GOT3 (cell line): ENCODE results near the gene ELOB.

Experiments
- DNase-seq: peaks from one replicate; lab custom pipeline; 2025; ENCODE audit warnings: mixed read lengths; lab: John Stamatoyannopoulos, UW

ELOB gene

DNA sequence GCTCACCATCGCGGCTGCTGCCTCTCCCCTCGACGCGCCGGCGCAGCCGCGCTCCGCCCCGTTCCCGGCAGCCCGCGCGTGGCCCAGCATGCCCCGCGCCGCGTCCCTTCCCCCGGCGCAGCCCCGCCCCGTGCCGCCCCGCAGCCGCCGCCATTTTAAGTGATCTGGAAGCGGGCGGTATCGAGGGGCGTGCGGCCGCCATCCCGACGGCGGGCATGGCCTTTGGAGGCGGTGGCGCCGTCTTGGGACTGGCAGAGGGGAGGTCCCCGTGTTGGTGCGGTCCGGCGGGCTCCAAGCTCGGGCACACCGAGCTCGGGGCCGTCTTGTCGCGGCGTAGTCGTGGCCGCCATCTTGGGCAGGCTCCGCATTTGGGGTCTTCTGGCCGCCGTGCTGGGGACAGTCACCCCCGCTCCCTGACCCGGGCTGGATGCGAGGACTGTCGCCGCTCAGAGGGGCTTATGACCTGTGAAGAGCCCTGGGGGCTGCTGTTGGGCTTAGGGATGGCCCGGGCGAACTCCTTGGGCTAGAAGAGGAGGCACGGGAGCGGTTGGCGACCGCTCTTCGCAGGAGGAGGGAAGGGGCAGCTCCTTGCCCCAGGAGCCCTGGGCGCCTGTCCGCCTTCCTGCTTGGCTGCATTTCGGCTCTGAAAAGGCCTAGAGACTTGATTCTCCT is at the start of gene ELOB:
TSS of gene ELOB (minus strand) at position 50 of the 672 bp plus-strand sequence. CDS start at position 9, 41 bp downstream.
- DNase-seq = peak; percentile 54

DNA sequence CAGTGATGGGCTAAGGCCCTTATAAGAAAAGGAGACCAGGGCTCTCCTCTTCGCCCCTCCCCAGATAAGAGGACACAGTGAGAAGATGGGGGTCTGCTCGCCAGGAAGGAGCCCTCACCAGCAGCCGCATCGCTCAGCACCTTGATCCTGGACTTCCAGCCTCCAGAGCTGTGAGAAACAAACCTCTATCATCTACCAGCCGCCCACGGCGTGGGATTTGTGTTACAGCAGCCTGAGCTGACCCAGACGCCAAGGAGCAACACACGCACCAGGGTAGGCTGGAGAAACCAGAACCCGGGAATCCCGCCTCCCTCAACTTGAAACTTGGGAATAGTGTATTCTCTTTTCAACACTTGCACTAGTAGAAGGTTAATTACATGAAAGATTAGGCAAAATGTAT is 48.8 kb upstream of the ELOB start:
- no peak for DNase-seq

DNA sequence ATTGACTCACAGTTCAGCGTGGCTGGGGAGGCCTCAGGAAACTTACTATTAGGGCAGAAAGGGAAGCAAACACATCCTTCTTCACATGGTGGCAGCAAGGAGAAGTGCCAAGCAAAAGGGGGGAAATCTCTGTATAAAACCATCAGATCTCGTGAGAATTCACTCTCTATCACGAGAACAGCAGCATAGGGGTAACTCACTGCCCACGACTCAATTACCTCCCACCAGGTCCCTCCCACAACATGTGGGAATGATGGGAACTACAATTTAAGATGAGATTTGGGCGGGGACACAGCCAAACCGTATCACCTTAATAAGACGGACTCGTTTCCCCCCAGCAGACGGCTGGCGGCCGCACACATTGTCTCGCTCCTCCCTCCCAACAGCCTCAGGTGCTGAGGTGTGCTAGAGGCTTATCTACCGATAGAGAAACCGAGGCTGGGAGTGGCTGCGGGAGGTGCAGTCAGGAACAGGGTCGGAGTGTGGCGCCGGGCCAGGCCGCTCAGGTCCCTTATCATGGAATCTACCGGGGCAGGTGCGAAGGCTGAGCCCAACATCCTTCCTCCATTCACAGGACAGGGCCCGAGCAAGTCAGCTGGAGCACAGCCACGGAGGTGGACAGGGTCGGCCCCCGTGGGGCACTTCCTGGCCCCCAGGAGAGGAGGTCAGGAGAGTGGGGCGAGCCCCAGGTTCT is 48.1 kb upstream of the ELOB start:
- no peak for DNase-seq

DNA sequence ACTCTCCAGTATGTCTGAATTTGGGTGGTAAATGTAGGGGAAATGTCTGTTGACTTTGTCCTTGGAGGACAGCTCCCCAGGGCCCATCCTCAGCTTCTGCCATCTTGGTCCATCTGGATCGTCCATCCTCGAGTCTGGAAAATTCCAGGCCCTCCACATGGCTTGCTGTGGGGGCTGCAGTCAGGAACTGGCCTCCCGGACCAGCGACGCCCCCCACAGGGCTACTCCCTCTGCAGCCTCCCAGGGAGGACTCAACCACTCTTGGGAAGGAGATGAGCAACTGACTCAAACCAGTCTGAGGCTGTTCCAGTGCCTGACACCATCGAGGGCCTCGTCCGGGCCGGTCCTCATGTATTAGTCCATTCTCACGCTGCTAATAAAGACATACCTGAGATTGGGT is 47.5 kb upstream of the ELOB start:
- no peak for DNase-seq

DNA sequence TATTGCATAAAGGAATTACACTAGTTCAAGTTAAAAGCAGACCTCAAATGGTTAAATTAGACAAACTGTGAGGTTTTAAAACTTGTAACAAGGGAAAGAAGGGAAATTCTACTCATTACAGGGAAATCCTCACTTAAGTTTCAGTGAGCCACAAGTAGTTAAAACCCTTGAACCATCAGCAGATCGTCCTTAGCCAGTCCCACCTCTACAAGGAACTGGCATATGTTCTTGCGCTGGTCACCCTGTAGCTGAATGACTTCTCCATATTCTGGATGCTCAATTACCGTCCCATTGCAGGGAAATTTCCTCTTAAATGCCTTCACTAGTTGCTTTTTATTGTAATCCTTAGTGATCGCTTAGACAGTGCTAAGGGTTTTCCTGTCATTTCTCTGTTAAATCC is 45.4 kb upstream of the ELOB start:
- DNase-seq = no peak

DNA sequence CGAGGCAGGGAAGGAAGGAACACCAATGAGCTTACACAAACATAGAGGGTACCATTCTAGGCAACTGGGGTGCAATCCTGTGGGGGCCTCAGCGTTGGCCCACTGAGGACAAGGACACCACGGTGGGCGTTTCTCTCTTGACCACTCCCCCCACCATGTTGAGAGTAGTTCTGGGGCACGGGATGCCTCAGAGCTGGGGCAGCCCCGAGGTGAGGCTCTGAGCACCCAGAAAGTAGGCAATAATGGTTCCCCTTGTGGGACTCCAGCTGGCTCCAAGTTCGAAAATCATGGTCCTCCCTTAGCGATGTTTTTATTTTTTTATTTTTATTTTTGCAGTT is 45.0 kb upstream of the ELOB start:
- DNase-seq = no peak

DNA sequence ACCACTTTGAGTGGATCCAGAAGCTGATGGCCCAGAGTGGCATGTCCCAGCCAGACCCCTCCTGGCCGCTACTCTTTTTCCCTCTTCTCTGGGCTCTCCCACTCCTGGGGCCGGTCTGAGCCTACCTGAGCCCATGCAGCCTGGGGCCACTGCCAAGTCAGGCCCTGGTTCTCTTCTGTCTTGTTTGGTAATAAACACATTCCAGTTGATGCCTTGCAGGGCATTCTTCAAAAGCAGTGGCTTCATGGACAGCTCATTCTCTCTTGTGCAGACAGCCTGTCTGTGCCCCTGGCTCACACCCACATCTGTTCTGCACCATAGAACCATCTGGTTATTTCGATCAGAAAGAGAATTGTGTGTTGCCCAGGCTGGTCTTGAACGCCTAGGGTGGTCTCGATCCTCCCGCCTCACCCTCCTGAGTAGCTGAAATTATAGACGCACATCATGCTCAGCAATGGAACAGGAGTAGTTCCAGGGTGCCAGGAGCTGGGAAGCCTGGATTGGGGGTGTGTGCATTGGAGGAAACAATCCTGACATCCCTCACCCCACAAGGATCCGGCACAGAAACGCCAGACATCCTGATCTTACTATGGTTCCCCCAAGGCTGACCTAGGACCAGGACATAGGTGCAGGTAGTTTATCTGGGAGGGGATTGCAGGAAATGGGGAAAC is 44.5 kb upstream of the ELOB start:
- no peak for DNase-seq

DNA sequence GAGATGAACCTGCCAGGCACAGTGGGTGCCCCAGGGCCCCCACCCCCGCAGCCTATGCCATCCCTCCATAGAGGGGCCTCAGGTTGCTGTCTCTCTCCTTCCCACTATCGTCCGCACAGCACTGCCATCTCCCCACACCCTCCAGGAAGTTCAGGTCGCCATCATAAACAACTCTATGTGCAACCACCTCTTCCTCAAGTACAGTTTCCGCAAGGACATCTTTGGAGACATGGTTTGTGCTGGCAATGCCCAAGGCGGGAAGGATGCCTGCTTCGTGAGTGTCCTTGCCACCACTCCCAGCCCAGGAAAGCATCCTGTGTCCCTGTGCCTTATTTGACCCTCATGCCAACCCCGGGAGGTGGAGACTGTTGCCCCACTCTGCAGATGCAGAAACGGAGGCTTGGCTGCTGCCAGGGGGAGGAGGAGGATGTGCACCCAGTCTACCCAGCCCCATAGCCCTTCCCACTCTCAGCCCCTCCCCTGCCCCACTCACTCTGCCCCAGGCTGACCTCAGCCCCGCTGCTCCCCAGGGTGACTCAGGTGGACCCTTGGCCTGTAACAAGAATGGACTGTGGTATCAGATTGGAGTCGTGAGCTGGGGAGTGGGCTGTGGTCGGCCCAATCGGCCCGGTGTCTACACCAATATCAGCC is 43.9 kb upstream of the ELOB start:
- no peak for DNase-seq

DNA sequence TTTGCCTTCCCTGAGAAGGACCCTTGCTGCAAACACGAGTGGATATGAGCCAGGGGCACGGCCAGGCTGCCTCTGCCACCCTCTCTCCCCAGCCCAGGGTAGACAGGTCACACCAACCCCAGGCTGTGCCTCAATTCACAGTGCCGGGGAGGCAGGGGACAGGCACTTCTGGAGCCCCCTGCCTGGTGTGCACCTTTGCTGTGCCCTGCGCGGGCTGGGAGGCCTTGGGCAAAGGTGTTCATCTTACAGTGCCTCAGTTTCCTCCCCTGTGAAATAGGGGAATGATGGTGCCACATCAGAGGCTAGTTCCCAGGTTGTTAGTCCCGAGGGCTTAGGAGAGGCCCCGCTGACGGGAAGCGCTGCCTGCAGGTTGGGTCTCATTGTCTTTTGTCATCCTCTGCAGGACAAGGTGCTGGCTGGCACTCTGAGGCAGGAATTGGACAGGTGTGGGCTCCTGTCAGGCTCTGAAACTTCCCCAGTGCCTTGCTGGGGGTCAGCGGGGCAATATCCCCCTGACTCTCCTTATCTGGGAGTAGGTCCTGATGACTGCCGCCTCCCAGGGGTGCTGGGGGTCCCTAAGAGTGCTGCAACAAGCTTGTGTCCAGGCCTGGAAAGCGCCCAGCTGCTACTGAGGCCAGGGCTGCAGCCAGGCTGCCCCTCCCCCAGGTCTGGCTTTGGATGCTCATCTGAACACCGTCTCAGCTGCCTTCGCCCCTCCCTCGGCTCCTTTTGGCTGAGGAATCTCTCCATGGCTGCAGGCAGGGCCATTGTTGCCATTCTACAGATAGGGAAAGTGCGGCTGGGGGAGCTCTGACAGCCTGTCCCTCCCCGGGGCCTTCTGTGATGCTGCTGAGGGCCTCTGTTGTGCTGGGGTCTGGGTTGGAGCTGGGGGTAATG is 43.1 kb upstream of the ELOB start:
- DNase-seq = no peak

DNA sequence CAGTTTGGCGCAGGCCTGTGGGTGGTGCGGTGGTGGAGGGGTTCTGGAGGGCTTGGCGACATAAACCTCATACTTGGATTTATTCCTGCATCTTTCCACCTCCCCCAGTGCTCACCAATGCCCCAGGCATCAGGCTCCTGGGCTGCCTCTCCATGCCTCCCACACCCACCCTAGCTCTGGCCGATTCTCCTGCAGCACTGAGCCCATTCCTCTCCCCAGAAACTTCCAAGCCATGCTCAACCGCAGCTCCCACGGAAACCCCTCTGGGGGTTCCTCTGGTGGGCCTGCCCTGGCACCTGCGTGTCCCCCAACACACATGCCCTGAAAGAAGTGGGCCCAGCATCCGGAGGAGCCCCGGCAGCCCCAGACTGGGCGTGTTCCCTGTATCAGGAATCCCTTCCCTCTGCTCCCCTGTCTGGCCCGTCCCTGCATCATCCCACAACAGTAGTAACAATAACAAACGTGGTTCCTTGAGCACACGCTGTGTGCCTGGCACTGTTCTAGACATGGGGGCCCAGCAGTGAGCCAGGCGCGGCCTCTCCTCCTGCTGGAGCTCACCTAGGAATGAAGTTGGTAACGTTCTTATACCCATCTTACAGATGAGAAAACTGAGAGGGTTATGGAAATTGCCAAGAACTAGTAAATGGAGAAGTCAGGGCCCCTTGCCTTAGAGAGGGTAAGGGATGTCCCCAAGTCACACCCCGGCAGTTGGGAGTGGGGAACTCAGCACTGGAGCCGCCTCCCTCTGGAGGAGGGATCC is 42.3 kb upstream of the ELOB start:
- DNase-seq = no peak

DNA sequence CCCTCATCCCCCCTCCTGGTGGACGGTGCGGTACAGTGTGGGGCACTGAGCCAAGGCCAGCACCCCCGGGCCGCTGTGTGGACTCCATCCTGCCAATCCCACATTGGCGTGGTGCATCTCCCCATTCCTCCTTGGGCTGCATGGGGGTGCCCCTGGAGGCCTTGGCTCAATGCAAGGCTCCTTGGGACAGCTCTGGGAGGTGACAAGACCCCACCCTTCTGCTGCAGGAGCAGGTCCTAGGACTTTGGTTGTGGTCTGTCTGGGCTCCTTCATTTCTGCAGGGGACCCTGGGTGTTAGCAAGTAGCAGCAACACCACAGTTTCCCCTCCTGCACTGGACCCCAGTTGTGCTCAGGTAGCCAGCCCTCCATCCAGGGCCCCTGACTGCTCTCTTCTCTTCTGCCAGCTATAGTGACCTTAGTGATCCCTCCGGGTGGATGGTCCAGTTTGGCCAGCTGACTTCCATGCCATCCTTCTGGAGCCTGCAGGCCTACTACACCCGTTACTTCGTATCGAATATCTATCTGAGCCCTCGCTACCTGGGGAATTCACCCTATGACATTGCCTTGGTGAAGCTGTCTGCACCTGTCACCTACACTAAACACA is 41.3 kb upstream of the ELOB start:
- DNase-seq = no peak

DNA sequence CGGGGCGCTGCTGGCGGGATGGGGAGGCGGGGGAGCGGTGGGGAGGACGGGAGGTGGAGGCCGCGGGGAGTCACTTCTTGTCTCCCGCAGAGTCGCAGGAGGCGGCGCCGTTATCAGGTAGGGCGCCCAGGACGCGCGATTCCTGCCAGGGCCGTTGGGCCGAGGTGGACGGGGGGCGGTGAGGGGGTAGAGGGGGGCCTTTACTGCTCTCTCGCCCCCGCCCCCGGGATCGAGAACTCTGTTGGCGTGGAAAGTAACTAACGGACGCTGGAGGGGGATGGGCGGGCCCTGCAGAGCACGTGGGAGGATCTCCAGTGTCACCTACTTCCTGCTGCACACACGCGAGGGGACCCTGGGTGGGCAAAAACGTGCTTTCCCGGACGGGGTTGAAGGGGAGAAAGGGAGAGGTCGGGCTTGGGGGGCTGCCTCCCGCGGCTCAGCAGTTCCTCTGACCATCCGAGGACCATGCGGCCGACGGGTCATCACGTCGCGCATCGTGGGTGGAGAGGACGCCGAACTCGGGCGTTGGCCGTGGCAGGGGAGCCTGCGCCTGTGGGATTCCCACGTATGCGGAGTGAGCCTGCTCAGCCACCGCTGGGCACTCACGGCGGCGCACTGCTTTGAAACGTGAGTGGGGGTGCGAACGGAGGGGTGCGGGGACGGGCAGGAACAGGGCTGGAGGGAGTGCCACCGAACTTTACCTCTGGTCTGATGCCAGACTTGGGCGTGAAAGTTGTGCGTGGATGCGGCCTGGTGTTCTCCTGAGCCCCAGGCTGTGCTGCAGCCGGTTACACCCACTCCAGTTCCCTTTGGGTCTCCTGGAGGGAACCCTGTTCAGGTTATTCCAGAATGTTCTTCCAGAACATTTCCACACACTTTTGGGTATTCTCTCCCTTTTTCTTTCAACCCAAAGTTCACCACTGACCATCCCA is 40.5 kb upstream of the ELOB start:
- no peak for DNase-seq

DNA sequence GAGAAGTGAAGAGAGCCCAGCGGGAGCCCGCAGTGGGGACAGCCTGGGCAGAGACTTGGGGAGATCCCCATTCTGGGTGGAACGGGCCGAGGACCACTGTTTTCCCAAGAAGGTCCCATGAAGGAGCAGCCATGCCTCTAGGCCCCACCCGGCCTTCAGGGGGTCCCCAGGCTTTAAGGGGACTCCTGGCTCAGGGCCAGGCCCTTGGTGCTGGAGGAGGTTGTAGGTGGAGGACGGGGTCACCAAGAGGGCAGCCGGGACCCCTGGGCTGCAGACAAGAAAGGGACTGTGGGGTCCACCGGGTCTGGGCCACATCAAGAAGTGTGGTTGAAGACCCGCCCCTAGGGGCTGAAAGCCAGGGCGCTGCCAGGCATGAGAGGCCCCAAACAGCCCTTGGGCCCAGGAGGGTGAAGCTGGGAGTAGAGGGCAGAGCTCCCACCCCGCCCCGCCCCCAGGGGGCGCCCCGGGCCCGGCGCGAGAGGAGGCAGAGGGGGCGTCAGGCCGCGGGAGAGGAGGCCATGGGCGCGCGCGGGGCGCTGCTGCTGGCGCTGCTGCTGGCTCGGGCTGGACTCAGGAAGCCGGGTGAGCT is 39.8 kb upstream of the ELOB start, which contains the start of gene PRSS21:
TSS of gene PRSS21 (plus strand) at position 487 of the 589 bp plus-strand sequence. CDS start at position 519, 32 bp downstream.
- DNase-seq = no peak

DNA sequence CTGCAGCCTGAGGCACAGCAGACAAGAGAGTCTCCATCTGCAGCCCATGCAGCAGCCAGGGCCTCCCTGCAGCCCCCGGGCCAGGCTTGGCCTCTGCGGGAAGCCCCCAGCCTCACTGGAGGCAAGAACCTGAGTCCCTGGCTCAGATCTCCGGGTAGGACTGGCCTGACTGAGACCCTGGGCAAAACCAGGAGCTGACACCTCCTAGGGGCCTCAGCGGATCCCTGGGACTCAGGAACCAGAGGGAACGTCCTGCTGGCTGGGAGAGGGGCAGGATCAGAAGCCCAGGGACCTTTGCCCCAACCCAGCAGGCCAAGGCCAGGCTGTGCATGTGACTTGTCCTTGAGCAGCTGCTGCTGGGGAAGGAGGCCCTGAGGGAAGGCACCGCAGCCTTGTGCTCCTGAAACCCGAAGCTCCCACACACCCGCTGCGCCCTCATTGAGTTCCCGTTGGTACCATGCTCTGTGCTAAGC is 38.3 kb upstream of the ELOB start:
- no peak for DNase-seq

DNA sequence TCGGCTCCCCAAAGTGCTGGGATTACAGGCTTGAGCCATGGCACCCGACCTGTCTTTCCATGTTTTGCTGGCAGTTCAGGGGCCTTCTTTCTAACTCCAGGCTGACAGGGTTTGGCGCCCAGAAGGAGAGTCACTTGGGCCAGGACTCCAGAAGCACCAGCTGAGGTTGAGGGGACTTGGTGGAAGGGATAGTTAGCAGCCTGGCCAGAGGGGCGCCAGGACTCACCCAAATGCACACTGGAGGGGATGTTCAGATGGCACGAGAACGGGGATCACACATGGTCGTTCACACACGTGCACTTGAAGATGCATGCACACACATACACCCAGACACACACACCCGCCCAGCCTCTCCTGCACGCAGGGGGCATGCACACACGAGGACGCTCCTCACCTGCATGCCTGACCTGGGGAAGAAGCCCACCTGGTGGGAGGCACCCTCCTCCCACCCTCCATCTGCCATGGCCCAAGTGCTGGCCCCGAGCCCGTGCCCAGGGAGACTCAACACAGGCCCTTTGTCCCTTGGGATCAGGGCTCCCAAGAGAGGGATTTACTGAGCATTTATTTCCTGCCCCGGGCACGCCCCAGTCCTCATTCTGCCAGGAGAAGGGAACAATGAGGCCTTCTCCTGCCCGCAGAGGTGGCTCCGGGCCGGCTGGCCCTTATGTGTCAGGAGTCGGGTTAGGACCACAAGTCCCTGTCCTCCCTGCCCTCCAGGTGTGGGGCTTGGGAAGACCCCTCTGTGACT is 37.6 kb upstream of the ELOB start:
- no peak for DNase-seq

DNA sequence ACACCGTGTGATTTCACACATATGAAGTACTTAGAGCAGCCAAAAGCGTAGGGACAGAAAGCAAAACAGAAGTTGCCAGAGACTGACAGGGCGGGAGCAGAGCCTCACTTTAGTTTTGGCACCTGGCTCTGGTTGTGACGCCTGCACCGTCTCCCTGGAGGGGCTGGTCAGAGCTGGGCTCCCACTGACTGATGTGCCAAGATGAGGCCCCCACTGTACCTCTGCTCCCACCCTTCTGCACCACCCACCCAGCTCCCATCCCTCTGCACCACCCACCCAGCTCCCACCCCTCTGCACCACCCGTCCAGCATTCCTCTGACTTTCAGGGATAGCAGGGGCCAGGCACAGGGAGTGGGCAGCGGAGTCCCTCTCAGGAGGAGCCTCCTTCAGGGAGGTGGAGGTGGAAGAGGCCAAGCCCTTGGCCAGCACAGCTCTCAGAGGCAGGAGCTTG is 36.7 kb upstream of the ELOB start:
- DNase-seq = no peak

DNA sequence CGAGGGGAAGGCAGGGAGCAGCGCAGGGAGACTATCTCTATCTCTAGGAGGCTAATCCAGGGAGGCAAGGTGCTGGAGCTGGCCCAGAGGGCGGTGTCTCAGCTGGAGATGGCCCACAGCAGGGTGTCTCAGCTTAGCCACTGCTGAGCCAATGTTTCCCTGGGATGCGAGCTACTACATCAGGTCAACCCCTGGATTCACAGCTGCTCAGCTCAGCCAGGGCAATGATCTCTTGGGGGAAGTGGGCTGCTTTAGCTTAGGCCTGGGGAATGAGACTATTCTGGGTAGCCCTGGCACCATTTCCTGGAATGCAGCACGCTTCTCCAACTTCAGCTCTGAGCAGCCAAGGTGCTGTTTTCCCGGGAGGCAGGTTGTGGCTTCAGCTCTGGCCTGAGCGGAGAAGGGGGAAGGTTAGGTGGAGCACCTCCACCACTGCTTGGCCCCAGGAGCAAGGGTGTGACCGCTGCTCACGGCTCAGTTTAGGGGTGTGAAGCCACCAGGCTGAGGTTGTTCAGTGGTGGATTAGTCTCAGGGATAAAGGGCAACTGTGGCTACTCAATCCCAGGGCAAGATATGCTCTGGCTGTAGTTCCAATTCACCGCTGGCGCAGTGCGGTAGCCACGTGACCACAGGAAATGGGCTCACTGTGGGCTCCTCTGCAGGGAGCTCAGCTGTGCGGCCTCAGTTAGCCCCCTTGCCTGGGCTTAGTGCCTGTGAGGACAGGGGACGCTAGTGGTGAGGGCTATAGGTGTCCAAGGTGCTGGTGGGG is 34.8 kb upstream of the ELOB start:
- DNase-seq = no peak
